ENCODE results near the gene SCNM1. TPM values are rescaled to one million over a fixed set of nuclear protein-coding genes. Genes with fewer than 3 reads are reported as not detected.

The SCNM1 gene
- 22.1 TPM for total RNA-seq

- Histone ChIP-seq H3K4me3 (peak within 1 kb of the TSS; percentile 72 to 82), H3K4me1 (peaks cover 32% of the 10 kb centered on the region), H3K27me3 (no peaks in the 10 kb centered on the region), H3K9me3 (no peaks in the 10 kb centered on the region), H3K36me3 (peaks cover 0 to 35% of the 10 kb centered on the region in 2 donors), H3K27ac (peak within 1 kb of the TSS; percentile 88)
- intact Hi-C loops (cut with DNase I) = no loop called here
- no peak for TF ChIP-seq POLR2A (IDR thresholded peaks at IDR 0.05)
- peak in 2 of 3 experiments; percentile 29 to 37 for TF ChIP-seq CTCF (IDR thresholded peaks at IDR 0.05)
- peak; percentile 93 to 100 for TF ChIP-seq POLR2AphosphoS5 (IDR thresholded peaks at IDR 0.05; ENCODE audit: insufficient read depth in 1 of 2, low read depth in 1 of 2)
- DNase-seq (ENCODE audit: extremely low spot score in 2 of 2) = peak in 1 of 2 donors; percentile 99
Measured at GRCh38 chr1:151165738-151166504, at the start of gene SCNM1, which contains the start of gene LYSMD1. SCNM1 (plus strand) TSS chr1:151166144; CDS start chr1:151166153, 9 bp downstream. LYSMD1 (minus strand) TSS chr1:151165902; CDS start chr1:151165258, 644 bp downstream.

GRCh38 chr1:151124763-151125403, 41.1 kb upstream of the SCNM1 start:
- H3K9me3 ChIP-seq = no peaks in the 10 kb centered on the region
- no peaks in the 10 kb centered on the region for H3K27me3 ChIP-seq
- TF ChIP-seq POLR2AphosphoS5 (IDR thresholded peaks at IDR 0.05; ENCODE audit: insufficient read depth in 1 of 2, low read depth in 1 of 2) (no peak), POLR2A (IDR thresholded peaks at IDR 0.05) (no peak), CTCF (IDR thresholded peaks at IDR 0.05) (no peak)
- no peak overlapping the region for H3K4me3 ChIP-seq
- DNase-seq (ENCODE audit: extremely low spot score in 2 of 2) = no peak
- intact Hi-C loops (cut with DNase I) = no loop called here
- H3K36me3 ChIP-seq = peaks cover 0 to 5% of the 10 kb centered on the region in 2 donors
- H3K4me1 ChIP-seq = no peaks in the 10 kb centered on the region
- H3K27ac ChIP-seq = no peak overlapping the region

GRCh38 chr1:151128800-151129199, 37.1 kb upstream of the SCNM1 start:
- Histone ChIP-seq H3K4me1 (peaks cover 19% of the 10 kb centered on the region), H3K9me3 (no peaks in the 10 kb centered on the region), H3K36me3 (no peaks in the 10 kb centered on the region), H3K27me3 (no peaks in the 10 kb centered on the region), H3K4me3 (no peak overlapping the region), H3K27ac (no peak overlapping the region)
- DNase-seq (ENCODE audit: extremely low spot score in 2 of 2) = no peak
- intact Hi-C loops (cut with DNase I) = no loop called here
- TF ChIP-seq POLR2A (IDR thresholded peaks at IDR 0.05) = no peak
- no peak for TF ChIP-seq POLR2AphosphoS5 (IDR thresholded peaks at IDR 0.05; ENCODE audit: insufficient read depth in 1 of 2, low read depth in 1 of 2)
- no peak for TF ChIP-seq CTCF (IDR thresholded peaks at IDR 0.05)

GRCh38 chr1:151130987-151131586, 34.9 kb upstream of the SCNM1 start:
- H3K27me3 ChIP-seq = no peaks in the 10 kb centered on the region
- H3K36me3 ChIP-seq = no peaks in the 10 kb centered on the region
- H3K9me3 ChIP-seq = no peaks in the 10 kb centered on the region
- intact Hi-C loops (cut with DNase I) = no loop called here
- DNase-seq (ENCODE audit: extremely low spot score in 2 of 2) = peak in 1 of 2 donors; percentile 97
- TF ChIP-seq POLR2A (IDR thresholded peaks at IDR 0.05) = no peak
- peak; percentile 64 to 76 for TF ChIP-seq POLR2AphosphoS5 (IDR thresholded peaks at IDR 0.05; ENCODE audit: insufficient read depth in 1 of 2, low read depth in 1 of 2)
- peak overlapping the region; percentile 71 for H3K27ac ChIP-seq
- H3K4me1 ChIP-seq = peaks cover 19% of the 10 kb centered on the region
- H3K4me3 ChIP-seq = peak overlapping the region; percentile 46 to 50

- peak overlapping the region; percentile 71 for H3K27ac ChIP-seq
- no peak for TF ChIP-seq CTCF (IDR thresholded peaks at IDR 0.05)
- TF ChIP-seq POLR2A (IDR thresholded peaks at IDR 0.05) = no peak
- TF ChIP-seq POLR2AphosphoS5 (IDR thresholded peaks at IDR 0.05; ENCODE audit: insufficient read depth in 1 of 2, low read depth in 1 of 2) = no peak
- no peaks in the 10 kb centered on the region for H3K9me3 ChIP-seq
- no peaks in the 10 kb centered on the region for H3K36me3 ChIP-seq
- H3K4me1 ChIP-seq = peaks cover 19% of the 10 kb centered on the region
- DNase-seq (ENCODE audit: extremely low spot score in 2 of 2) = no peak
- intact Hi-C loops (cut with DNase I) = no loop called here
- no peaks in the 10 kb centered on the region for H3K27me3 ChIP-seq
- peak overlapping the region; percentile 46 to 50 for H3K4me3 ChIP-seq
Measured at GRCh38 chr1:151131701-151132334, 34.1 kb upstream of the SCNM1 start.
